HepG2 (cell line): ENCODE measurements around the gene POLRMT. TPM values are rescaled to one million over a fixed set of nuclear protein-coding genes. Genes with fewer than 3 reads are reported as not detected.
A peak's percentile ranks its signal among the peaks of the same experiment; 100 is the strongest.

Experiments
- ARID3A ChIP-seq: IDR thresholded peaks from 2 replicates; pipeline ENCODE4 v1.6.1; 2012; ENCODE audit warnings: low read depth, low read length, improper control_type of control experiment
- CBX2 ChIP-seq, 2 experiments: fragments of 200-600 bp in 1 of 2; sonication (generic); formaldehyde crosslinking in 1 of 2; IDR thresholded peaks; 2 replicates each; pipeline versions ENCODE4 v1.7.0 to v1.8.1; 2018 to 2022; ENCODE audit warnings: low read depth in 2 of 2, low read length in 1 of 2, mild to moderate bottlenecking in 1 of 2, missing genetic modification reagents in 1 of 2
- CENPBD1 ChIP-seq: sonication (generic); formaldehyde crosslinking; IDR thresholded peaks from 2 replicates; pipeline ENCODE4 v1.8.0; 2022; ENCODE audit warnings: missing genetic modification reagents, low read depth, mild to moderate bottlenecking, borderline replicate concordance
- E2F1 ChIP-seq: sonication (generic); formaldehyde crosslinking; IDR thresholded peaks from 2 replicates; pipeline ENCODE4 v1.5.0; 2020; ENCODE audit warnings: missing genetic modification reagents
- GABPB1 ChIP-seq: IDR thresholded peaks from 2 replicates; pipeline ENCODE4 v1.6.1; 2016; ENCODE audit warnings: mild to moderate bottlenecking, missing genetic modification reagents, moderate library complexity, missing compliant biosample characterization
- KAT7 ChIP-seq: IDR thresholded peaks from 2 replicates; pipeline ENCODE4 v1.6.1; 2018; ENCODE audit warnings: borderline replicate concordance, missing compliant biosample characterization
- KMT2B ChIP-seq: IDR thresholded peaks from 2 replicates; pipeline ENCODE4 v1.6.1; 2016; ENCODE audit warnings: missing genetic modification reagents, missing compliant biosample characterization
- MIER3 ChIP-seq: IDR thresholded peaks from 2 replicates; pipeline ENCODE4 v1.6.1; 2016; ENCODE audit warnings: missing compliant biosample characterization, borderline replicate concordance
- MTERF4 ChIP-seq: sonication (generic); formaldehyde crosslinking; IDR thresholded peaks from 2 replicates; pipeline ENCODE4 v1.8.0; 2023; ENCODE audit warnings: mild to moderate bottlenecking, missing genetic modification reagents
- MTF2 ChIP-seq: sonication (generic); formaldehyde crosslinking; IDR thresholded peaks from 2 replicates; pipeline ENCODE4 v1.5.0; 2020; ENCODE audit warnings: missing genetic modification reagents, borderline replicate concordance
- PHF20 ChIP-seq: sonication (generic); formaldehyde crosslinking; IDR thresholded peaks from 2 replicates; pipeline ENCODE4 v1.5.0; 2020; ENCODE audit warnings: mild to moderate bottlenecking, missing genetic modification reagents
- RFX3 ChIP-seq: IDR thresholded peaks from 2 replicates; pipeline ENCODE4 v1.6.1; 2016; ENCODE audit warnings: missing biosample characterization, missing genetic modification reagents
- SMAD3 ChIP-seq: sonication (generic); formaldehyde crosslinking; IDR thresholded peaks from 2 replicates; pipeline ENCODE4 v1.4.0; 2020; ENCODE audit warnings: missing genetic modification reagents
- SNAPC4 ChIP-seq: sonication (generic); formaldehyde crosslinking; IDR thresholded peaks from 2 replicates; pipeline ENCODE4 v1.4.0; 2020; ENCODE audit warnings: mild to moderate bottlenecking, missing genetic modification reagents
- ZNF430 ChIP-seq: sonication (generic); formaldehyde crosslinking; IDR thresholded peaks from 2 replicates; pipeline ENCODE4 v1.9.0; 2021; ENCODE audit warnings: mild to moderate bottlenecking, missing genetic modification reagents
- ZNF431 ChIP-seq: sonication (generic); formaldehyde crosslinking; IDR thresholded peaks from 2 replicates; pipeline ENCODE4 v1.9.0; 2022; ENCODE audit warnings: missing genetic modification reagents, low read depth, mild to moderate bottlenecking, borderline replicate concordance
- ZNF501 ChIP-seq: sonication (generic); formaldehyde crosslinking; IDR thresholded peaks from 2 replicates; pipeline ENCODE4 v1.5.1; 2020; ENCODE audit warnings: mild to moderate bottlenecking, moderate library complexity, missing genetic modification reagents
- ZNF766 ChIP-seq: sonication (generic); formaldehyde crosslinking; IDR thresholded peaks from 2 replicates; pipeline ENCODE4 v1.5.0; 2020; ENCODE audit warnings: missing genetic modification reagents, borderline replicate concordance
- ZNF850 ChIP-seq: sonication (generic); formaldehyde crosslinking; conservative IDR thresholded peaks from 2 replicates; pipeline ENCODE4 v1.9.0; 2021; ENCODE audit warnings: mild to moderate bottlenecking, missing genetic modification reagents
- polyA plus RNA-seq, 8 experiments: library from polyadenylated mRNA; depleted of rRNA in 3 of 8; stranded (reverse) in 7 of 8; unstranded in 1 of 8; fragments of >200 nt; fragmentation: Illumina TruSeq in 4 of 8; extraction: Trizol in 4 of 8; gene quantifications; 2 replicates each; pipeline versions ENCODE4 v1.2.1 to v1.2.3, GENCODE V29; 2011 to 2016; ENCODE audit warnings: low read depth in 4 of 8, missing spikeins in 1 of 8, mixed read lengths in 1 of 8; ENCODE audit not compliant: insufficient read depth in 1 of 8
- total RNA-seq, 5 experiments: library from RNA; depleted of rRNA; stranded (reverse); fragments of >200 nt; fragmentation: Illumina TruSeq; extraction: Trizol; gene quantifications; 2 replicates each; pipeline ENCODE4 v1.2.3, GENCODE V29; 2016; ENCODE audit warnings: low read depth in 1 of 5

Gene POLRMT
- total and polyA plus RNA-seq, 2 of the 13 experiments (the other 11 are each of a cell fraction or from before 2014, with no cell fraction given): 78.0 to 101 TPM

- no peak for TF ChIP-seq CBX2 (IDR thresholded peaks at IDR 0.05; ENCODE audit: low read depth, low read length)
- TF ChIP-seq CBX2 (CRISPR knock-in tag; IDR thresholded peaks at IDR 0.05; ENCODE audit: low read depth): no peak
- 0 out of 2 replicates have a peak, but pooled peaks have one; percentile 12 for TF ChIP-seq MIER3 (CRISPR knock-in tag)
- TF ChIP-seq ZNF431 (CRISPR knock-in tag): no peak
- TF ChIP-seq CENPBD1 (CRISPR knock-in tag): no peak
- no peak for TF ChIP-seq ZNF501 (CRISPR knock-in tag)
- no peak for TF ChIP-seq SNAPC4 (CRISPR knock-in tag)
- TF ChIP-seq MTF2: no peak
- 0 out of 2 replicates have a peak, but pooled peaks have one; percentile 26 for TF ChIP-seq ARID3A
- 0 out of 2 replicates have a peak, but pooled peaks have one; percentile 46 for TF ChIP-seq ZNF766 (CRISPR knock-in tag)
- TF ChIP-seq MTERF4: peak; percentile 84
- peak; percentile 98 for TF ChIP-seq GABPB1 (CRISPR knock-in tag)
- peak; percentile 98 for TF ChIP-seq RFX3 (CRISPR knock-in tag)
- TF ChIP-seq PHF20 (CRISPR knock-in tag): 0 out of 2 replicates have a peak, but pooled peaks have one; percentile 18
- no peak; the same call in 1 of the 2 replicates for TF ChIP-seq ZNF430 (CRISPR knock-in tag)
- TF ChIP-seq KAT7 (CRISPR knock-in tag): 0 out of 2 replicates have a peak, but pooled peaks have one; percentile 2
- peak; percentile 37; the same call in 1 of the 2 replicates for TF ChIP-seq KMT2B (CRISPR knock-in tag)
- no peak for TF ChIP-seq SMAD3 (CRISPR knock-in tag)
- TF ChIP-seq E2F1 (CRISPR knock-in tag): peak; percentile 65; the same call in 1 of the 2 replicates
- TF ChIP-seq ZNF850: 0 out of 2 replicates have a peak, but pooled peaks have one; percentile 51
Observed at GRCh38 chr19:633068-633785, at the start of gene POLRMT (continued).
